ENCODE measurements around the gene CCDC183. TPM values are rescaled to one million over a fixed set of nuclear protein-coding genes. Genes with fewer than 3 reads are reported as not detected.

CCDC183 gene
- total RNA-seq, 1 donor from 2014 or later = 0.52 TPM

DNA sequence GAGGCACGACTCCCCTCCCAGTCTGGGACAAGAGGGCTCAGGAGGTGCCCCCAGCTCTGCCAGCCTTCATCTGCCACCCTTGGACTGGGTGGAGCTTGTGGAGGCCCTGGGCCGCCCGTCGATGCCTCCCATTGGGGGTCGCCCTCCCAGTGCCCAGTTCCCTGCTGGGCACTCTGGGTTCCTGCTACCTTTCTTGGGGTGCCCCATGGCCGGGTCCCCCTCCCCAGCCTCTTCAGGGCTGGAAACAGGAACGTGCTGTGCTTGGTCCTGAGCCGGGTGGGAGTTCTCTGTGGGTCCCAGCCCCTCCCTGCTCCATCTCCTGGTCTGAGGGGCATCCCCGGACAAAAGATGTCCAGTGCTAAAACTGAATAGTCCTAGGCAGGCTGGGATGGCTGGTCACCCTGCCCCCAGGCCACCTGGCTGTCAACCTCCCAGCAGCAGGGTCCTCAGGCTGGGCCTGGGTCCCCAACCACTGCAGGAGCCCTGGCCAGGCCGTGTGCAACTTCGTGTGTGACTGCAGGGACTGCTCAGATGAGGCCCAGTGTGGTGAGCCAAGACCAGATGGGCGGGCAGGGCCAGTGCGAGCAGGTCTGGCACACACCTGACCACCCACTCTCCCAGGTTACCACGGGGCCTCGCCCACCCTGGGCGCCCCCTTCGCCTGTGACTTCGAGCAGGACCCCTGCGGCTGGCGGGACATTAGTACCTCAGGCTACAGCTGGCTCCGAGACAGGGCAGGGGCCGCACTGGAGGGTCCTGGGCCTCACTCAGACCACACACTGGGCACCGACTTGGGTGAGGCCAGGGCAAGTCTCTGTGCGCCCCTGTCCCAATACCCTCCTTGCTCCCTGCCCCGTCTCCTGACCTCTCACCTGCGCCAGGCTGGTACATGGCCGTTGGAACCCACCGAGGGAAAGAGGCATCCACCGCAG lies 56.8 kb downstream of the CCDC183 start:
- H3K9me3 Mint-ChIP-seq = no peaks in the 10 kb centered on the region
- H3K4me3 Mint-ChIP-seq = no peak overlapping the region
- no peaks in the 10 kb centered on the region for H3K27me3 Mint-ChIP-seq (ENCODE audit: insufficient read depth)
- no peak for DNase-seq (ENCODE audit: low spot score)
- intact Hi-C loops (cut with micrococcal nuclease) = no loop called here
- no peak overlapping the region for H3K27ac Mint-ChIP-seq
- no peaks in the 10 kb centered on the region for H3K4me1 Mint-ChIP-seq (ENCODE audit: low read depth)
- H3K36me3 Mint-ChIP-seq (ENCODE audit: low read depth) = peaks cover 4% of the 10 kb centered on the region

DNA sequence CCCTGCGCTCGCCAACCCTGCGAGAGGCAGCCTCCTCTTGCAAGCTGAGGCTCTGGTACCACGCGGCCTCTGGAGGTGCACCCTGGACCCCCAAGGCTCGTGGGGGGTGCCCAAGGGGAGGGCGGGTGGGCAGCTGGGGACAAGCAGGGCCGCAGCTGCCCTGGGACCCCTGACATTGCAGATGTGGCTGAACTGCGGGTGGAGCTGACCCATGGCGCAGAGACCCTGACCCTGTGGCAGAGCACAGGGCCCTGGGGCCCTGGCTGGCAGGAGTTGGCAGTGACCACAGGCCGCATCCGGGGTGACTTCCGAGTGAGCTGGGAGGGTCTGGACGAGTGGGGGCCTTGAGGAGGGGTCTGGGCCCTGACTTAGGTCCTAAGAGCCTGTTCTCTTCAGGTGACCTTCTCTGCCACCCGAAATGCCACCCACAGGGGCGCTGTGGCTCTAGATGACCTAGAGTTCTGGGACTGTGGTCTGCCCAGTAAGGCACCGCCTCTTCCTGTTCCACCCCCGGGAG lies 57.5 kb downstream of the CCDC183 start:
- no peak overlapping the region for H3K4me3 Mint-ChIP-seq
- H3K36me3 Mint-ChIP-seq (ENCODE audit: low read depth) = peaks cover 4% of the 10 kb centered on the region
- H3K27me3 Mint-ChIP-seq (ENCODE audit: insufficient read depth) = no peaks in the 10 kb centered on the region
- intact Hi-C loops (cut with micrococcal nuclease) = no loop called here
- H3K4me1 Mint-ChIP-seq (ENCODE audit: low read depth) = no peaks in the 10 kb centered on the region
- DNase-seq (ENCODE audit: low spot score) = no peak
- no peaks in the 10 kb centered on the region for H3K9me3 Mint-ChIP-seq
- no peak overlapping the region for H3K27ac Mint-ChIP-seq

DNA sequence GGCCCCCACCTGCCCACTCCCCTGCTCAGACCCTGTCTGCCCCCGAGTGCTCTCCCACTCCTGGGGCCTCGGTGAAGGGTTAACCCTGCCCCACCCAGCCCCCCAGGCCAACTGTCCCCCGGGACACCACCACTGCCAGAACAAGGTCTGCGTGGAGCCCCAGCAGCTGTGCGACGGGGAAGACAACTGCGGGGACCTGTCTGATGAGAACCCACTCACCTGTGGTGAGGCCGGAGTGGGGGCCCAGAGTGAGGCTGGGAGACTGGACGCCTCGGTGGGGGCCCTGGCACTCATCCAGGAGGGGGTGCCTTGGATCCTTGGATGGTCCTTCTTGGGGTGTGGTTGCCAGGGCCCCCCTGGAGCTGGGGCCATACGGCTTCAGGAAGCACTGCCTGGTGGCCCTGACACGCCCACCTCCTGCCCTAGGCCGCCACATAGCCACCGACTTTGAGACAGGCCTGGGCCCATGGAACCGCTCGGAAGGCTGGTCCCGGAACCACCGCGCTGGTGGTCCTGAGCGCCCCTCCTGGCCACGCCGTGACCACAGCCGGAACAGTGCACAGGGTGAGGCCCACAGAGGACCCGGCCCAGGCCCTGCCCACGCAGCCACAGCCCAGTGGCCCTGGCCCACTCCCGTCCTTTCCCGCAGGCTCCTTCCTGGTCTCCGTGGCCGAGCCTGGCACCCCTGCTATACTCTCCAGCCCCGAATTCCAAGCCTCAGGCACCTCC lies 58.1 kb downstream of the CCDC183 start:
- intact Hi-C loops (cut with micrococcal nuclease) = no loop called here
- Mint-ChIP-seq H3K27ac (no peak overlapping the region), H3K9me3 (no peaks in the 10 kb centered on the region), H3K36me3 (ENCODE audit: low read depth) (peaks cover 4% of the 10 kb centered on the region), H3K4me1 (ENCODE audit: low read depth) (no peaks in the 10 kb centered on the region), H3K4me3 (no peak overlapping the region), H3K27me3 (ENCODE audit: insufficient read depth) (no peaks in the 10 kb centered on the region)
- no peak for DNase-seq (ENCODE audit: low spot score)

DNA sequence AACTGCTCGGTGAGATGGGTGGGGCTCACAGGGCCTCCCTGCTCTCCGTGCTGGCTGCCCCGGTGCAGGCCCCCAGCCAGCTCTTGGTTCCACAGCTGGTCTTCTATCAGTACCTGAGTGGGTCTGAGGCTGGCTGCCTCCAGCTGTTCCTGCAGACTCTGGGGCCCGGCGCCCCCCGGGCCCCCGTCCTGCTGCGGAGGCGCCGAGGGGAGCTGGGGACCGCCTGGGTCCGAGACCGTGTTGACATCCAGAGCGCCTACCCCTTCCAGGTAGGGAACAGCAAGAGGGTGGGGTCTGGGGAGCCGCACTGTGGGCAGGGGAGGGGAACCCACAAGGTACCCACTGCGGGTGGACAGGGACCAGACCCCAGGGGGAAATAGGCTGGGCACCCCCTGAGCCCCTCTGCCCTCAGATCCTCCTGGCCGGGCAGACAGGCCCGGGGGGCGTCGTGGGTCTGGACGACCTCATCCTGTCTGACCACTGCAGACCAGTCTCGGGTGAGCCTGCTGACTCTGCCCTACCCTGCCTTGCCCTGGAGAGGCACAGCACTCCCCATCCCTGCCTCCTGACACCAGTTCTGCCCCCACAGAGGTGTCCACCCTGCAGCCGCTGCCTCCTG lies 58.8 kb downstream of the CCDC183 start:
- Mint-ChIP-seq H3K36me3 (ENCODE audit: low read depth) (peaks cover 1% of the 10 kb centered on the region), H3K27me3 (ENCODE audit: insufficient read depth) (no peaks in the 10 kb centered on the region), H3K4me3 (no peak overlapping the region), H3K4me1 (ENCODE audit: low read depth) (no peaks in the 10 kb centered on the region), H3K9me3 (no peaks in the 10 kb centered on the region), H3K27ac (no peak overlapping the region)
- no peak for DNase-seq (ENCODE audit: low spot score)
- intact Hi-C loops (cut with micrococcal nuclease) = no loop called here

DNA sequence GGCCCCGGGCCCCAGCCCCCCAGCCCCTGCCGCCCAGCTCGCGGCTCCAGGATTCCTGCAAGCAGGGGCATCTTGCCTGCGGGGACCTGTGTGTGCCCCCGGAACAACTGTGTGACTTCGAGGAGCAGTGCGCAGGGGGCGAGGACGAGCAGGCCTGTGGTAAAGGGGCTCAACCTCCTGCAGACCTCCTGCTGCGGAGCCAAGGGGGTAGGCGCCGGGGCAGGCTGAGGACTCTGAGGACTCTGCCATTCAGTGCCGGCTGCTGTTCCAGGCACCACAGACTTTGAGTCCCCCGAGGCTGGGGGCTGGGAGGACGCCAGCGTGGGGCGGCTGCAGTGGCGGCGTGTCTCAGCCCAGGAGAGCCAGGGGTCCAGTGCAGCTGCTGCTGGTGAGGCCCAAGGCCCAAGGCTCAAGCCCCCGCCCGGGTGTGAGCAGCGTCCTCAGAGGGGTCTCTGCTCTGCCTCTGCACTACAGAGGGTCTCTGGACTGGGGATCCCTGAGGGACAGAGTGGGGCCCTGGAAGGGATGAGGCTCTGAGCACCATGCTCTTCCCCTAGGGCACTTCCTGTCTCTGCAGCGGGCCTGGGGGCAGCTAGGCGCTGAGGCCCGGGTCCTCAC lies 59.4 kb downstream of the CCDC183 start:
- Mint-ChIP-seq H3K27me3 (ENCODE audit: insufficient read depth) (no peaks in the 10 kb centered on the region), H3K36me3 (ENCODE audit: low read depth) (peaks cover 3% of the 10 kb centered on the region), H3K9me3 (no peaks in the 10 kb centered on the region), H3K4me3 (no peak overlapping the region), H3K27ac (no peak overlapping the region), H3K4me1 (ENCODE audit: low read depth) (no peaks in the 10 kb centered on the region)
- intact Hi-C loops (cut with micrococcal nuclease) = no loop called here
- DNase-seq (ENCODE audit: low spot score) = no peak

DNA sequence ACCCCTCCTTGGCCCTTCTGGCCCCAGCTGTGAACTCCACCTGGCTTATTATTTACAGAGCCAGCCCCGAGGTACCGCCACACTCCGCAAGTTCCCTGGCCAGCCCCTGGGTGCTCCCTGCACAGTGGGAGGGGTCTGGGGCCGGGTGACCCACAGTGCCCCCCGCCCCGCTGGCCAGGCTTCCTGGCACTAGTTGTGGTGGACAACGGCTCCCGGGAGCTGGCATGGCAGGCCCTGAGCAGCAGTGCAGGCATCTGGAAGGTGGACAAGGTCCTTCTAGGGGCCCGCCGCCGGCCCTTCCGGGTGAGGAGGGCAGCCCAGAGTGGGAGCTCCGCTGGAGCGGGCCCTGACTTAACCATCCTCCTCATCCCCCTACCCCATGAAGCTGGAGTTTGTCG lies 59.9 kb downstream of the CCDC183 start:
- Mint-ChIP-seq H3K27me3 (ENCODE audit: insufficient read depth) (no peaks in the 10 kb centered on the region), H3K36me3 (ENCODE audit: low read depth) (peaks cover 5% of the 10 kb centered on the region), H3K9me3 (no peaks in the 10 kb centered on the region), H3K4me3 (no peak overlapping the region), H3K4me1 (ENCODE audit: low read depth) (no peaks in the 10 kb centered on the region), H3K27ac (no peak overlapping the region)
- intact Hi-C loops (cut with micrococcal nuclease) = no loop called here
- DNase-seq (ENCODE audit: low spot score) = no peak

DNA sequence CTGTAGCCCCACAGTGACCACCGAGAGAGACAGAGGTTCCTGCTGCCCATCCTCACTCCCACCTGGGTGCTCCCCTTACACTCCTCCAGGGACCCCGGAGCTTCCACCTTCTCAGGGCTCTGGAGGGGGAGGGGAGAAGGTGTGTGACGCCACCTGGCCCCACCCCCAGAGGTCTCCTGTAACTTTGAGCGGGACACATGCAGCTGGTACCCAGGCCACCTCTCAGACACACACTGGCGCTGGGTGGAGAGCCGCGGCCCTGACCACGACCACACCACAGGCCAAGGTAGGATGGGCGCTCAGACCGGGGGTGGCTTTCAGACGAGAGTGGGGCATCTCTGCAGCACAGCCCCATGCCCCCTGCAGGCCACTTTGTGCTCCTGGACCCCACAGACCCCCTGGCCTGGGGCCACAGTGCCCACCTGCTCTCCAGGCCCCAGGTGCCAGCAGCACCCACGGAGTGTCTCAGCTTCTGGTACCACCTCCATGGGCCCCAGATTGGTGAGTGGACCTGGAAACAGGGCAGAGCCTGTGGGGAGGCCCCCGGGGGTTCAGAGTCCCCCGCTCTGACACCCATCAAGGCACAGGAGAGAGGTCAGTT lies 60.5 kb downstream of the CCDC183 start:
- DNase-seq (ENCODE audit: low spot score) = no peak
- Mint-ChIP-seq H3K36me3 (ENCODE audit: low read depth) (peaks cover 5% of the 10 kb centered on the region), H3K27me3 (ENCODE audit: insufficient read depth) (no peaks in the 10 kb centered on the region), H3K9me3 (no peaks in the 10 kb centered on the region), H3K27ac (no peak overlapping the region), H3K4me1 (ENCODE audit: low read depth) (no peaks in the 10 kb centered on the region), H3K4me3 (no peak overlapping the region)
- intact Hi-C loops (cut with micrococcal nuclease) = no loop called here

DNA sequence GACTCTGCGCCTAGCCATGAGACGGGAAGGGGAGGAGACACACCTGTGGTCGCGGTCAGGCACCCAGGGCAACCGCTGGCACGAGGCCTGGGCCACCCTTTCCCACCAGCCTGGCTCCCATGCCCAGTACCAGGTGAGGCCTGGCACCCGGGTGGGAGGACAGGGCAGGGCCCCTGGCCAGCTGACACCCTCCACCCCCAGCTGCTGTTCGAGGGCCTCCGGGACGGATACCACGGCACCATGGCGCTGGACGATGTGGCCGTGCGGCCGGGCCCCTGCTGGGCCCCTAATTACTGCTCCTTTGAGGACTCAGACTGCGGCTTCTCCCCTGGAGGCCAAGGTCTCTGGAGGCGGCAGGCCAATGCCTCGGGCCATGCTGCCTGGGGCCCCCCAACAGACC lies 61.0 kb downstream of the CCDC183 start:
- intact Hi-C loops (cut with micrococcal nuclease) = no loop called here
- no peaks in the 10 kb centered on the region for H3K9me3 Mint-ChIP-seq
- no peak overlapping the region for H3K27ac Mint-ChIP-seq
- no peak for DNase-seq (ENCODE audit: low spot score)
- H3K27me3 Mint-ChIP-seq (ENCODE audit: insufficient read depth) = no peaks in the 10 kb centered on the region
- H3K36me3 Mint-ChIP-seq (ENCODE audit: low read depth) = peaks cover 7% of the 10 kb centered on the region
- H3K4me3 Mint-ChIP-seq = no peak overlapping the region
- no peaks in the 10 kb centered on the region for H3K4me1 Mint-ChIP-seq (ENCODE audit: low read depth)

Other genes starting within 250 kb of the CCDC183 start
- 2.4 and 2.5 TPM in 2 replicates for gene EGFL7, start 133.4 kb upstream of the CCDC183 start, total RNA-seq
- gene AGPAT2, start 108.9 kb upstream of the CCDC183 start, total RNA-seq = 24.7 and 25.0 TPM in 2 replicates
- 0.47 and 0.88 TPM in 2 replicates for gene DIPK1B, start 83.8 kb upstream of the CCDC183 start, total RNA-seq
- gene LCN10, start 53.4 kb upstream of the CCDC183 start, total RNA-seq = 0.39 and 0.59 TPM in 2 replicates
- gene LCN6, start 47.8 kb upstream of the CCDC183 start, total RNA-seq = not detected in 2 replicates
- gene LCN8, start 38.1 kb upstream of the CCDC183 start, total RNA-seq = not detected in 2 replicates
- gene LCN15, start 31.8 kb upstream of the CCDC183 start, total RNA-seq = not detected in 2 replicates
- 37.2 and 39.0 TPM in 2 replicates for gene TMEM141, start 5.0 kb upstream of the CCDC183 start, total RNA-seq
- gene RABL6, start 11.6 kb downstream of the CCDC183 start, total RNA-seq = 109 and 114 TPM in 2 replicates
- gene AJM1, start 46.1 kb downstream of the CCDC183 start, total RNA-seq = 5.1 and 5.8 TPM in 2 replicates
- 134 and 139 TPM in 2 replicates for gene PHPT1, start 53.1 kb downstream of the CCDC183 start, total RNA-seq
- gene MAMDC4, start 56.0 kb downstream of the CCDC183 start, total RNA-seq = 18.2 and 23.6 TPM in 2 replicates
- 410 and 418 TPM in 2 replicates for gene EDF1, start 70.0 kb downstream of the CCDC183 start, total RNA-seq
- 67.4 and 76.3 TPM in 2 replicates for gene TRAF2, start 90.2 kb downstream of the CCDC183 start, total RNA-seq
- 92.5 and 96.2 TPM in 2 replicates for gene FBXW5, start 148.4 kb downstream of the CCDC183 start, total RNA-seq
- 0.56 and 1.5 TPM in 2 replicates for gene C8G, start 148.9 kb downstream of the CCDC183 start, total RNA-seq
- gene LCN12, start 155.9 kb downstream of the CCDC183 start, total RNA-seq = 1.8 and 1.9 TPM in 2 replicates
- 0.36 TPM in 1 of 2 replicates, not detected in the other for gene PTGDS, start 181.2 kb downstream of the CCDC183 start, total RNA-seq
- gene LCNL1, start 186.7 kb downstream of the CCDC183 start, total RNA-seq = not detected in 2 replicates
- gene PAXX, start 196.1 kb downstream of the CCDC183 start, total RNA-seq = 79.4 and 84.5 TPM in 2 replicates
- gene CLIC3, start 200.2 kb downstream of the CCDC183 start, total RNA-seq = not detected in 2 replicates
- 25.7 and 26.9 TPM in 2 replicates for gene ABCA2, start 231.9 kb downstream of the CCDC183 start, total RNA-seq
- gene FUT7, start 235.8 kb downstream of the CCDC183 start, total RNA-seq = 0.16 and 0.22 TPM in 2 replicates
- gene NPDC1, start 249.8 kb downstream of the CCDC183 start, total RNA-seq = 78.2 and 80.1 TPM in 2 replicates